ENCODE measurements around the gene LRCH3. TPM values are rescaled to one million over a fixed set of nuclear protein-coding genes. Genes with fewer than 3 reads are reported as not detected.

Gene LRCH3
- total RNA-seq, 4 donors from 2014 or later, result 34.6 to 160 (median 55.2) TPM

- no peak for DNase-seq (ENCODE audit: extremely low spot score)
- 87% methylated on average over 3 of the region's 3 CpGs for WGBS
- no peak overlapping the region for H3K4me3 ChIP-seq
- H3K27ac ChIP-seq (replicated peaks in 1 of 4), result no peak overlapping the region
- H3K27me3 ChIP-seq, result no peaks in the 10 kb centered on the region
- H3K4me1 ChIP-seq, result no peaks in the 10 kb centered on the region
- TF ChIP-seq POLR2AphosphoS5 (IDR thresholded peaks at IDR 0.05) (no peak), POLR2A (IDR thresholded peaks at IDR 0.05; ENCODE audit: low read depth) (no peak), EP300 (IDR thresholded peaks at IDR 0.05) (no peak), CTCF (IDR thresholded peaks at IDR 0.05) (no peak)
- peaks cover 0 to 4% (median 0%) of the 10 kb centered on the region in 4 donors for H3K36me3 ChIP-seq
- no peaks in the 10 kb centered on the region for H3K9me3 ChIP-seq
- intact Hi-C loops (cut with DNase I), result no loop called here
These were observed 105.4 kb downstream of the LRCH3 start for GRCh38 chr3:197896421-197896820.

GRCh38 chr3:197899833-197900478, 108.9 kb downstream of the LRCH3 start:
- no peaks in the 10 kb centered on the region for H3K4me1 ChIP-seq
- WGBS, result 86% methylated on average over 20 of the region's 20 CpGs

GRCh38 chr3:197901626-197902025, 110.6 kb downstream of the LRCH3 start:
- intact Hi-C loops (cut with DNase I), result no loop called here
- peak; percentile 45 for DNase-seq (ENCODE audit: extremely low spot score)
- Histone ChIP-seq H3K9me3 (no peaks in the 10 kb centered on the region), H3K27ac (replicated peaks in 1 of 4) (no peak overlapping the region), H3K4me3 (no peak overlapping the region), H3K36me3 (no peaks in the 10 kb centered on the region), H3K4me1 (peaks cover 0 to 13% (median 11%) of the 10 kb centered on the region in 4 donors), H3K27me3 (no peaks in the 10 kb centered on the region)
- TF ChIP-seq EP300 (IDR thresholded peaks at IDR 0.05), result no peak
- no peak for TF ChIP-seq CTCF (IDR thresholded peaks at IDR 0.05)
- no peak for TF ChIP-seq POLR2A (IDR thresholded peaks at IDR 0.05; ENCODE audit: low read depth)
- TF ChIP-seq POLR2AphosphoS5 (IDR thresholded peaks at IDR 0.05), result no peak
- WGBS, result 92% methylated on average over 4 of the region's 4 CpGs

More at GRCh38 chr3:197899833-197900478, 108.9 kb downstream of the LRCH3 start:
- Histone ChIP-seq H3K27me3 (no peaks in the 10 kb centered on the region), H3K4me3 (no peak overlapping the region), H3K36me3 (no peaks in the 10 kb centered on the region), H3K9me3 (no peaks in the 10 kb centered on the region), H3K27ac (replicated peaks in 1 of 4) (no peak overlapping the region)
- no peak for DNase-seq (ENCODE audit: extremely low spot score)
- TF ChIP-seq POLR2A (IDR thresholded peaks at IDR 0.05; ENCODE audit: low read depth) (no peak), CTCF (IDR thresholded peaks at IDR 0.05) (no peak), POLR2AphosphoS5 (IDR thresholded peaks at IDR 0.05) (no peak), EP300 (IDR thresholded peaks at IDR 0.05) (no peak)
- intact Hi-C loops (cut with DNase I), result no loop called here

GRCh38 chr3:197906023-197906849, 115.2 kb downstream of the LRCH3 start:
- WGBS, result 18% methylated on average over 17 of the region's 17 CpGs
- intact Hi-C loops (cut with DNase I), result loop anchor here (1.0 kb wide), 1 partner anchor 37 kb away; no protein-coding TSS in a partner anchor
- peak; percentile 97 for DNase-seq (ENCODE audit: extremely low spot score)
- H3K27me3 ChIP-seq, result no peaks in the 10 kb centered on the region
- peaks cover 0 to 13% (median 11%) of the 10 kb centered on the region in 4 donors for H3K4me1 ChIP-seq
- H3K9me3 ChIP-seq, result no peaks in the 10 kb centered on the region
- no peak for TF ChIP-seq EP300 (IDR thresholded peaks at IDR 0.05)
- peak; percentile 90 to 96 (median 92) for TF ChIP-seq CTCF (IDR thresholded peaks at IDR 0.05)
- peak; percentile 49 to 65 for TF ChIP-seq POLR2AphosphoS5 (IDR thresholded peaks at IDR 0.05)
- no peak for TF ChIP-seq POLR2A (IDR thresholded peaks at IDR 0.05; ENCODE audit: low read depth)
- no peak overlapping the region for H3K4me3 ChIP-seq
- peaks cover 0 to 3% (median 0%) of the 10 kb centered on the region in 4 donors for H3K36me3 ChIP-seq
- peak overlapping the region in 3 of 4 donors; percentile 21 to 52 (median 43) for H3K27ac ChIP-seq (replicated peaks in 1 of 4)

All from esophagus muscularis mucosa (tissue), 4 donors.